ENCODE measurements around the gene BANF2. TPM values are rescaled to one million over a fixed set of nuclear protein-coding genes. Genes with fewer than 3 reads are reported as not detected.

BANF2 gene
- total and polyA plus RNA-seq, 2 of the 13 experiments (the other 11 are each of a cell fraction or from before 2014, with no cell fraction given), result 0.35 TPM; not detected in 1

DNA sequence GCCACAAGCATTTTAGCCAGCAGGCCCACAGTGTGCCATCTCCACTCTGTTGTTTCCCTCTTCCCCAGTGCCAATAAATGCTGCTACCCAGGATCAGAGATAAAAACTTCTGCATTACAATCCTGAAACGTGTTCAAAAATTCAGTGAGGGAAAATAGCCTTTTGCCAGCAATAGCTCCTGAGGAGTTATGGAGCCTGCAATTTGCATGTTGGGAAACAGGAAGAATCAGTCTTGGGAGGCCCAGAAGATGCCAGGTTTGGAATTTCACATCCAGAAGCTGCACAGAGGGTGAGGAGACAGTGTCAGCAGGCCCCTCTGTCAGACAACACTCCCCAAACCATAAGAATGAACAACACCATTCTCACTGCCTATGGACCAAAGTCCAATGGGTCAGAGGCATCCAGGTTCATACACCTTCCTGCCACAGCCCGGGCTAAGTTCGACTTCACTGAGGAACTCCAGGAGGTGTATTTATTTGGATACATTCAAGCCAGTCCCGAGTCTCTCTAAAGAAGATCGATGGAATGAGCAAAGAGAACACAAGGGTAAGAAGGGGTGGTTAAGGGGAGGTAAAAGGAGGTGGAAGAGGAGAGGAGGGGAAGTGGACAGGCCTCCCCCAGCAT, 38.5 kb upstream of the BANF2 start (continued):
- TF ChIP-seq, protein P1, sequence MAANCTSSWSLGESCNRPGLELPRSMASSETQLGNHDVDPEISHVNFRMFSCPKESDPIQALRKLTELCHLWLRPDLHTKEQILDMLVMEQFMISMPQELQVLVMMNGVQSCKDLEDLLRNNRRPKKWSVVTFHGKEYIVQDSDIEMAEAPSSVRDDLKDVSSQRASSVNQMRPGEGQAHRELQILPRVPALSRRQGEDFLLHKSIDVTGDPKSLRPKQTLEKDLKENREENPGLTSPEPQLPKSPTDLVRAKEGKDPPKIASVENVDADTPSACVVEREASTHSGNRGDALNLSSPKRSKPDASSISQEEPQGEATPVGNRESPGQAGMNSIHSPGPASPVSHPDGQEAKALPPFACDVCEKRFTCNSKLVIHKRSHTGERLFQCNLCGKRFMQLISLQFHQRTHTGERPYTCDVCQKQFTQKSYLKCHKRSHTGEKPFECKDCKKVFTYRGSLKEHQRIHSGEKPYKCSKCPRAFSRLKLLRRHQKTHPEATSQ (CRISPR knock-in tag; IDR thresholded peaks at IDR 0.05; ENCODE audit: borderline replicate concordance), result no peak
- TF ChIP-seq DBP (CRISPR knock-in tag; IDR thresholded peaks at IDR 0.05; ENCODE audit: not compliant biosample characterization) (no peak), ZNF550 (CRISPR knock-in tag; IDR thresholded peaks at IDR 0.05; ENCODE audit: borderline replicate concordance) (no peak), HES4 (CRISPR knock-in tag; IDR thresholded peaks at IDR 0.05; ENCODE audit: borderline replicate concordance) (no peak), FOXJ3 (CRISPR knock-in tag; IDR thresholded peaks at IDR 0.05; ENCODE audit: borderline replicate concordance) (peak; percentile 75; the same call in 1 of the 2 replicates), ZBTB39 (CRISPR knock-in tag; IDR thresholded peaks at IDR 0.05) (no peak), STAT6 (CRISPR knock-in tag; IDR thresholded peaks at IDR 0.05; ENCODE audit: borderline replicate concordance) (no peak), SMAD1 (CRISPR knock-in tag; IDR thresholded peaks at IDR 0.05; ENCODE audit: borderline replicate concordance, low read depth) (no peak), ZNF367 (CRISPR knock-in tag; IDR thresholded peaks at IDR 0.05; ENCODE audit: borderline replicate concordance) (no peak), ZNF772 (CRISPR knock-in tag; IDR thresholded peaks at IDR 0.05) (no peak), CBX5 (CRISPR knock-in tag; IDR thresholded peaks at IDR 0.05; ENCODE audit: borderline replicate concordance) (no peak), ATAD3A (CRISPR knock-in tag; IDR thresholded peaks at IDR 0.05) (no peak), TFE3 (CRISPR knock-in tag; IDR thresholded peaks at IDR 0.05) (0 out of 2 replicates have a peak, but pooled peaks have one; percentile 34), ZNF556 (CRISPR knock-in tag; IDR thresholded peaks at IDR 0.05; ENCODE audit: borderline replicate concordance) (0 out of 2 replicates have a peak, but pooled peaks have one; percentile 45), ZNF260 (CRISPR knock-in tag; IDR thresholded peaks at IDR 0.05; ENCODE audit: borderline replicate concordance, low read depth) (no peak), SAP130 (CRISPR knock-in tag; IDR thresholded peaks at IDR 0.05; ENCODE audit: low read depth) (peak; percentile 65), ZSCAN31 (CRISPR knock-in tag; IDR thresholded peaks at IDR 0.05; ENCODE audit: low read depth) (no peak), ZNF678 (CRISPR knock-in tag; IDR thresholded peaks at IDR 0.05) (no peak)
- TF ChIP-seq, protein P2, sequence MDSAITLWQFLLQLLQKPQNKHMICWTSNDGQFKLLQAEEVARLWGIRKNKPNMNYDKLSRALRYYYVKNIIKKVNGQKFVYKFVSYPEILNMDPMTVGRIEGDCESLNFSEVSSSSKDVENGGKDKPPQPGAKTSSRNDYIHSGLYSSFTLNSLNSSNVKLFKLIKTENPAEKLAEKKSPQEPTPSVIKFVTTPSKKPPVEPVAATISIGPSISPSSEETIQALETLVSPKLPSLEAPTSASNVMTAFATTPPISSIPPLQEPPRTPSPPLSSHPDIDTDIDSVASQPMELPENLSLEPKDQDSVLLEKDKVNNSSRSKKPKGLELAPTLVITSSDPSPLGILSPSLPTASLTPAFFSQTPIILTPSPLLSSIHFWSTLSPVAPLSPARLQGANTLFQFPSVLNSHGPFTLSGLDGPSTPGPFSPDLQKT (CRISPR knock-in tag; IDR thresholded peaks at IDR 0.05; ENCODE audit: borderline replicate concordance), result no peak

Measured in HepG2 (cell line).